HEK293 (cell line): ENCODE results near the gene PKHD1.
A peak's percentile ranks its signal among the peaks of the same experiment; 100 is the strongest.

Source experiments
- CTCF ChIA-PET: fragments of 350-600 bp; formaldehyde crosslinking; extraction: SDS; loops from one replicate; lab custom pipeline; 2021; ENCODE audit warnings: antibody characterized with exemption; lab: Yijun Ruan, JAX
- POLR2A ChIA-PET: fragments of 300-600 bp; formaldehyde crosslinking; extraction: SDS; loops from one replicate; lab custom pipeline; 2020; ENCODE audit warnings: antibody characterized with exemption, inconsistent platforms; lab: Yijun Ruan, JAX
- H3K27ac ChIP-seq: fragments of 200-500 bp; sonication (Bioruptor generic); 2 replicates; pipeline ENCODE4 v1.5.1; 2014; ENCODE audit warnings: low read depth, low read length, control low read depth, inconsistent platforms; ENCODE audit errors: extremely low read depth
- H3K36me3 ChIP-seq, 2 experiments: fragments of 200-500 bp in 1 of 2; sonication (Bioruptor generic) in 1 of 2; 1 replicate in 1 of 2; 2 replicates in 1 of 2; pipeline ENCODE4 v1.5.1; 2014 to 2017; ENCODE audit warnings: inconsistent platforms in 2 of 2, low read length in 2 of 2; ENCODE audit not compliant: control insufficient read depth in 2 of 2, insufficient read depth in 1 of 2
- H3K4me1 ChIP-seq: fragments of 200-500 bp; sonication (Bioruptor generic); 2 replicates; pipeline ENCODE4 v1.5.1; 2014; ENCODE audit warnings: mild to moderate bottlenecking, low read length, inconsistent platforms; ENCODE audit not compliant: control insufficient read depth, insufficient read depth
- H3K4me3 ChIP-seq: 2 replicates; pipeline ENCODE4 v1.5.1; 2011; ENCODE audit warnings: low read depth, mild to moderate bottlenecking, control low read depth, low read length, moderate library complexity
- H3K9me3 ChIP-seq: fragments of 200-500 bp; sonication (Bioruptor generic); 2 replicates; pipeline ENCODE4 v1.5.1; 2014; ENCODE audit warnings: low read depth, low read length, inconsistent platforms; ENCODE audit not compliant: control insufficient read depth, insufficient read depth
- CTCF ChIP-seq: fragments of 450-650 bp; formaldehyde crosslinking; IDR thresholded peaks from 2 replicates; pipeline ENCODE4 v1.5.1; 2016; ENCODE audit warnings: missing biosample characterization, missing genetic modification characterization
- KLF1 ChIP-seq: fragments of 450-650 bp; formaldehyde crosslinking; IDR thresholded peaks from 2 replicates; pipeline ENCODE4 v1.5.1; 2016; ENCODE audit warnings: missing biosample characterization, missing genetic modification characterization
- KLF17 ChIP-seq: fragments of 450-650 bp; formaldehyde crosslinking; IDR thresholded peaks from 2 replicates; pipeline ENCODE4 v1.5.1; 2016; ENCODE audit warnings: missing biosample characterization, missing genetic modification characterization
- OSR2 ChIP-seq: fragments of 450-650 bp; formaldehyde crosslinking; IDR thresholded peaks from 2 replicates; pipeline ENCODE4 v1.5.1; 2016; ENCODE audit warnings: missing biosample characterization, missing genetic modification characterization
- PBX3 ChIP-seq: sonication (generic); formaldehyde crosslinking; IDR thresholded peaks from 2 replicates; pipeline ENCODE4 v1.8.1; 2022; ENCODE audit warnings: mild to moderate bottlenecking, moderate library complexity, missing genetic modification reagents
- PRDM4 ChIP-seq: fragments of 450-650 bp; formaldehyde crosslinking; IDR thresholded peaks from 2 replicates; pipeline ENCODE4 v1.5.1; 2017; ENCODE audit warnings: missing biosample characterization, missing genetic modification characterization
- SP3 ChIP-seq: fragments of 450-650 bp; formaldehyde crosslinking; IDR thresholded peaks from 2 replicates; pipeline ENCODE4 v1.5.1; 2016; ENCODE audit warnings: missing biosample characterization, missing genetic modification characterization
- ZBTB44 ChIP-seq: fragments of 450-650 bp; IDR thresholded peaks from 2 replicates; pipeline ENCODE4 v1.5.1; 2018; ENCODE audit warnings: missing biosample characterization, mild to moderate bottlenecking, missing genetic modification characterization
- ZNF223 ChIP-seq: fragments of 450-650 bp; formaldehyde crosslinking; IDR thresholded peaks from 2 replicates; pipeline ENCODE4 v1.5.1; 2016; ENCODE audit warnings: missing biosample characterization, missing genetic modification characterization
- ZNF394 ChIP-seq: fragments of 450-650 bp; formaldehyde crosslinking; IDR thresholded peaks from 2 replicates; pipeline ENCODE4 v1.5.1; 2016; ENCODE audit warnings: missing biosample characterization, missing genetic modification characterization, mild to moderate bottlenecking, moderate library complexity, borderline replicate concordance
- ZNF416 ChIP-seq: fragments of 450-650 bp; formaldehyde crosslinking; IDR thresholded peaks from 2 replicates; pipeline ENCODE4 v1.5.1; 2016; ENCODE audit warnings: missing biosample characterization, missing genetic modification characterization
- ZNF513 ChIP-seq: fragments of 450-650 bp; IDR thresholded peaks from 2 replicates; pipeline ENCODE4 v1.5.1; 2018; ENCODE audit warnings: missing biosample characterization, missing genetic modification characterization
- ZNF549 ChIP-seq: fragments of 450-650 bp; IDR thresholded peaks from 2 replicates; pipeline ENCODE4 v1.5.1; 2018; ENCODE audit warnings: missing biosample characterization, missing genetic modification characterization, mild to moderate bottlenecking, inconsistent platforms, moderate library complexity
- ZNF654 ChIP-seq: fragments of 450-650 bp; formaldehyde crosslinking; IDR thresholded peaks from 2 replicates; pipeline ENCODE4 v1.5.1; 2016; ENCODE audit warnings: low read depth, missing biosample characterization, missing genetic modification characterization
- ZNF792 ChIP-seq: fragments of 450-650 bp; formaldehyde crosslinking; IDR thresholded peaks from 2 replicates; pipeline ENCODE4 v1.5.1; 2016; ENCODE audit warnings: missing biosample characterization, missing genetic modification characterization

PKHD1 gene

GRCh38 chr6:52087498-52087999 is at the start of gene PKHD1:
PKHD1 (minus strand) TSS chr6:52087613; CDS start chr6:52084933, 2,680 bp downstream.
- H3K4me3 ChIP-seq: no peak within 1 kb of the TSS
- TF ChIP-seq ZNF549 (tag by site-specific recombination) (peak; percentile 38; the same call in 1 of the 2 replicates), ZNF513 (tag by site-specific recombination) (peak; percentile 51; the same call in 1 of the 2 replicates), CTCF (peak; percentile 19; the same call in 1 of the 2 replicates), PRDM4 (no peak), ZNF654 (tag by site-specific recombination) (peak; percentile 12; the same call in 1 of the 2 replicates), ZNF792 (tag by site-specific recombination) (no peak)
- TF ChIP-seq, all 188 proteins: peak for 4
- POLR2A ChIA-PET: no interaction called here
- H3K4me1 ChIP-seq: peaks cover 4% of the 10 kb centered on the region; the same call in 1 of the 2 replicates
- H3K36me3 ChIP-seq: no peaks in the 10 kb centered on the region
- H3K9me3 ChIP-seq: no peaks in the 10 kb centered on the region
- no peak within 1 kb of the TSS for H3K27ac ChIP-seq
- CTCF ChIA-PET: interaction anchor here (0.5 to 2.0 kb wide), 15 partner anchors 9 to 1548 kb away, joined by 3 to 10 read pairs (median 4); no protein-coding TSS in a partner anchor

- TF ChIP-seq OSR2 (no peak), ZBTB44 (tag by site-specific recombination) (no peak), KLF17 (tag by site-specific recombination) (no peak), SP3 (tag by site-specific recombination) (no peak), PBX3 (CRISPR knock-in tag) (no peak), ZNF416 (tag by site-specific recombination) (no peak), ZNF394 (tag by site-specific recombination) (no peak), KLF1 (no peak), ZNF223 (no peak)
- Histone ChIP-seq H3K4me3 (no peak overlapping the region), H3K36me3 (no peaks in the 10 kb centered on the region), H3K27ac (no peak overlapping the region), H3K4me1 (peaks cover 12% of the 10 kb centered on the region; the same call in 1 of the 2 replicates), H3K9me3 (no peaks in the 10 kb centered on the region)
- CTCF ChIA-PET: interaction anchor here (1.2 to 1.8 kb wide), 3 partner anchors 11 to 97 kb away, joined by 4 to 5 read pairs (median 4); no protein-coding TSS in a partner anchor
- POLR2A ChIA-PET: no interaction called here
Observed at GRCh38 chr6:52136934-52137467, 49.6 kb upstream of the PKHD1 start.
